Nephron (organoid): ENCODE data around the gene CERS5.
A peak's percentile ranks its signal among the peaks of the same experiment; 100 is the strongest.

Experiments used
- H3K27ac Mint-ChIP-seq, 3 experiments: 2 replicates each; pipeline ENCODE4 v1.8.0; 2020; ENCODE audit warnings: mixed read lengths in 3 of 3, mild to moderate bottlenecking in 2 of 3, moderate library complexity in 1 of 3
- H3K27me3 Mint-ChIP-seq: 2 replicates; pipeline ENCODE4 v1.8.0; 2021; ENCODE audit warnings: low read depth, mild to moderate bottlenecking, moderate library complexity, mixed read lengths
- H3K36me3 Mint-ChIP-seq: 2 replicates; pipeline ENCODE4 v1.8.0; 2020; ENCODE audit warnings: low read depth, mixed read lengths
- H3K4me1 Mint-ChIP-seq: 2 replicates; pipeline ENCODE4 v1.8.0; 2020; ENCODE audit warnings: mixed read lengths
- H3K4me3 Mint-ChIP-seq, 3 experiments: 2 replicates each; pipeline ENCODE4 v1.8.0; 2020; ENCODE audit warnings: mild to moderate bottlenecking in 3 of 3, mixed read lengths in 3 of 3, moderate library complexity in 2 of 3
- H3K9me3 Mint-ChIP-seq: 2 replicates; pipeline ENCODE4 v1.8.0; 2020; ENCODE audit warnings: mixed read lengths
- TF ChIP-seq, protein P1 (sequence below), 3 experiments: fragments of 200-600 bp; sonication (generic); IDR thresholded peaks; one replicate each; pipeline ENCODE4 v1.5.0; 2021; ENCODE audit warnings: antibody characterized with exemption in 3 of 3; ENCODE audit not compliant: unreplicated experiment in 3 of 3

Gene CERS5

GRCh38 chr12:50104417-50105366, 62.5 kb downstream of the CERS5 start:
- TF ChIP-seq, protein P1, sequence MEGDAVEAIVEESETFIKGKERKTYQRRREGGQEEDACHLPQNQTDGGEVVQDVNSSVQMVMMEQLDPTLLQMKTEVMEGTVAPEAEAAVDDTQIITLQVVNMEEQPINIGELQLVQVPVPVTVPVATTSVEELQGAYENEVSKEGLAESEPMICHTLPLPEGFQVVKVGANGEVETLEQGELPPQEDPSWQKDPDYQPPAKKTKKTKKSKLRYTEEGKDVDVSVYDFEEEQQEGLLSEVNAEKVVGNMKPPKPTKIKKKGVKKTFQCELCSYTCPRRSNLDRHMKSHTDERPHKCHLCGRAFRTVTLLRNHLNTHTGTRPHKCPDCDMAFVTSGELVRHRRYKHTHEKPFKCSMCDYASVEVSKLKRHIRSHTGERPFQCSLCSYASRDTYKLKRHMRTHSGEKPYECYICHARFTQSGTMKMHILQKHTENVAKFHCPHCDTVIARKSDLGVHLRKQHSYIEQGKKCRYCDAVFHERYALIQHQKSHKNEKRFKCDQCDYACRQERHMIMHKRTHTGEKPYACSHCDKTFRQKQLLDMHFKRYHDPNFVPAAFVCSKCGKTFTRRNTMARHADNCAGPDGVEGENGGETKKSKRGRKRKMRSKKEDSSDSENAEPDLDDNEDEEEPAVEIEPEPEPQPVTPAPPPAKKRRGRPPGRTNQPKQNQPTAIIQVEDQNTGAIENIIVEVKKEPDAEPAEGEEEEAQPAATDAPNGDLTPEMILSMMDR (IDR thresholded peaks at IDR 0.05; ENCODE audit: unreplicated experiment in 3 of 3): no peak
- Mint-ChIP-seq H3K27me3 (no peaks in the 10 kb centered on the region), H3K4me1 (peaks cover 48% of the 10 kb centered on the region), H3K4me3 (peak overlapping the region; percentile 32 to 67 (median 60)), H3K36me3 (peaks cover 19% of the 10 kb centered on the region), H3K27ac (peak overlapping the region; percentile 70 to 89 (median 71)), H3K9me3 (no peaks in the 10 kb centered on the region)

GRCh38 chr12:50103767-50104321, 63.3 kb downstream of the CERS5 start, which contains the start of gene GPD1:
TSS of gene GPD1 (plus strand) at chr12:50104008. CDS start at chr12:50104051, 43 bp downstream.
- Mint-ChIP-seq H3K9me3 (no peaks in the 10 kb centered on the region), H3K27ac (peak within 1 kb of the TSS; percentile 71 to 89 (median 71)), H3K27me3 (no peaks in the 10 kb centered on the region), H3K36me3 (peaks cover 27% of the 10 kb centered on the region), H3K4me3 (peak within 1 kb of the TSS; percentile 32 to 67 (median 60)), H3K4me1 (peaks cover 48% of the 10 kb centered on the region)
- TF ChIP-seq, protein P1 (IDR thresholded peaks at IDR 0.05; ENCODE audit: unreplicated experiment in 3 of 3): no peak

DNA sequence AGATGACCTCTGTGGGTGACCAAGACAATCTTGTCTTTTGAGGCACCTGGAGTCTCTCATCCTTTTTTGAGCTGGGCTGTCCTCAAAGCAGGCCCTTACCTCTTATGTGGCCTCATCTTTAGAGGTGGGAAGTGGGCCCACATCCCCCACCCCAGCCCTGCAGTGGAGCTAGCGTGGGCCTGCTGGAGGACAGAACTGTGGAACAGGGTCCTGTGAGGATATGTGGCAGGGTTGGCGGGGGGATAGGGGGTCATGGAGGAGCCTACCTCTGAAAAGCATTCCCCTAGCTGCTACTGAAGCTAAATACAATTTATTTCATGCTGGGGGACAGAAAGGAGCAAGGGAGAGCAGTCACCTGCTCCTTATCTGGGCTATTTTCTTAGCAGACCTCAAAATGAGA, 63.8 kb downstream of the CERS5 start:
- TF ChIP-seq, protein P1 (IDR thresholded peaks at IDR 0.05; ENCODE audit: unreplicated experiment in 3 of 3): no peak
- H3K27me3 Mint-ChIP-seq: no peaks in the 10 kb centered on the region
- H3K36me3 Mint-ChIP-seq: peaks cover 32% of the 10 kb centered on the region
- no peak overlapping the region for H3K4me3 Mint-ChIP-seq
- no peaks in the 10 kb centered on the region for H3K9me3 Mint-ChIP-seq
- peaks cover 44% of the 10 kb centered on the region for H3K4me1 Mint-ChIP-seq
- H3K27ac Mint-ChIP-seq: peak overlapping the region; percentile 71 to 89 (median 71)

- no peaks in the 10 kb centered on the region for H3K27me3 Mint-ChIP-seq
- TF ChIP-seq, protein P1 (IDR thresholded peaks at IDR 0.05; ENCODE audit: unreplicated experiment in 3 of 3): no peak
- peaks cover 38% of the 10 kb centered on the region for H3K36me3 Mint-ChIP-seq
- no peaks in the 10 kb centered on the region for H3K9me3 Mint-ChIP-seq
- H3K4me1 Mint-ChIP-seq: peaks cover 41% of the 10 kb centered on the region
- H3K27ac Mint-ChIP-seq: peak overlapping the region; percentile 71 to 89 (median 71)
- H3K4me3 Mint-ChIP-seq: no peak overlapping the region
These were observed 64.4 kb downstream of the CERS5 start for GRCh38 chr12:50102646-50103309.

GRCh38 chr12:50102131-50102531, 65.0 kb downstream of the CERS5 start:
- H3K4me3 Mint-ChIP-seq: no peak overlapping the region
- TF ChIP-seq, protein P1 (IDR thresholded peaks at IDR 0.05; ENCODE audit: unreplicated experiment in 3 of 3): no peak
- peak overlapping the region; percentile 71 to 89 (median 86) for H3K27ac Mint-ChIP-seq
- H3K4me1 Mint-ChIP-seq: peaks cover 41% of the 10 kb centered on the region
- peaks cover 43% of the 10 kb centered on the region for H3K36me3 Mint-ChIP-seq
- H3K27me3 Mint-ChIP-seq: no peaks in the 10 kb centered on the region
- H3K9me3 Mint-ChIP-seq: no peaks in the 10 kb centered on the region
